Activated naive CD4-positive, alpha-beta T cell treated with anti-CD3 and anti-CD28 coated beads, Interleukin-2, amount 50 U/mL, for 72 hours (primary cell): ENCODE results near the gene DIPK2A. TPM values are rescaled to one million over a fixed set of nuclear protein-coding genes. Genes with fewer than 3 reads are reported as not detected.
A peak's percentile ranks its signal among the peaks of the same experiment; 100 is the strongest.

ENCODE experiments used
- ATAC-seq, 2 donors: fragments of 150-1000 bp; cut with Tn5 transposase; 2 replicates each; pipeline ENCODE4 v1.10.0; 2021; ENCODE audit warnings: mild to moderate bottlenecking in 2 of 2, moderate library complexity in 2 of 2
- DNase-seq, 2 donors: peaks; one replicate each; pipeline ENCODE4 v3.0.0; 2021 to 2022; ENCODE audit warnings: low spot score in 2 of 2
- H3K27ac Mint-ChIP-seq, 2 donors: one replicate each; pipeline ENCODE4 v1.8.0; 2022; ENCODE audit warnings: mild to moderate bottlenecking in 2 of 2, mixed read lengths in 2 of 2
- H3K36me3 Mint-ChIP-seq, 2 donors: one replicate each; pipeline ENCODE4 v1.8.0; 2022; ENCODE audit warnings: mixed read lengths in 2 of 2
- H3K9me3 Mint-ChIP-seq, 2 donors: one replicate each; pipeline ENCODE4 v1.8.0; 2022; ENCODE audit warnings: mixed read lengths in 2 of 2
- total RNA-seq, 2 donors: library from RNA; stranded (reverse); gene quantifications; one replicate each; pipeline ENCODE4 v1.2.3, GENCODE V29; 2022

DIPK2A gene
- total RNA-seq = 10 to 100 TPM in 1 of 2 donors, 1 to 10 TPM in 1; 7.8 to 19.8 TPM

- Mint-ChIP-seq H3K27ac (peak within 1 kb of the TSS; percentile 92 to 94), H3K36me3 (peaks cover 0 to 8% of the 10 kb centered on the region in 2 donors), H3K9me3 (no peaks in the 10 kb centered on the region)
- DNase-seq (peak; percentile 95), ATAC-seq (peak; percentile 69 to 74)
These were observed at the start of gene DIPK2A for GRCh38 chr3:143971359-143972154. TSS of gene DIPK2A (plus strand) at chr3:143971823. CDS start at chr3:143972333, 510 bp downstream.

GRCh38 chr3:143924522-143925285 lies 46.9 kb upstream of the DIPK2A start:
- no peak overlapping the region for H3K27ac Mint-ChIP-seq
- no peaks in the 10 kb centered on the region for H3K9me3 Mint-ChIP-seq
- DNase-seq (no peak), ATAC-seq (peak in 1 of 2 donors; percentile 66)
- H3K36me3 Mint-ChIP-seq = no peaks in the 10 kb centered on the region

GRCh38 chr3:143928056-143928455 lies 43.6 kb upstream of the DIPK2A start:
- no peak for ATAC-seq
- Mint-ChIP-seq H3K9me3 (no peaks in the 10 kb centered on the region), H3K36me3 (peaks cover 0 to 7% of the 10 kb centered on the region in 2 donors), H3K27ac (no peak overlapping the region)
- DNase-seq = no peak

GRCh38 chr3:143928541-143929255 lies 42.9 kb upstream of the DIPK2A start:
- DNase-seq (no peak), ATAC-seq (no peak)
- Mint-ChIP-seq H3K27ac (no peak overlapping the region), H3K36me3 (peaks cover 0 to 7% of the 10 kb centered on the region in 2 donors), H3K9me3 (no peaks in the 10 kb centered on the region)

- peaks cover 7 to 12% of the 10 kb centered on the region in 2 donors for H3K36me3 Mint-ChIP-seq
- ATAC-seq (no peak), DNase-seq (no peak)
- H3K27ac Mint-ChIP-seq = no peak overlapping the region
- H3K9me3 Mint-ChIP-seq = peaks cover 7 to 9% of the 10 kb centered on the region in 2 donors
These were observed 36.8 kb upstream of the DIPK2A start for GRCh38 chr3:143934791-143935190.

- ATAC-seq = no peak
- H3K27ac Mint-ChIP-seq = no peak overlapping the region
- peaks cover 7 to 9% of the 10 kb centered on the region in 2 donors for H3K9me3 Mint-ChIP-seq
- DNase-seq = no peak
- peaks cover 7 to 12% of the 10 kb centered on the region in 2 donors for H3K36me3 Mint-ChIP-seq
These were observed 35.9 kb upstream of the DIPK2A start for GRCh38 chr3:143935678-143936077.

- Mint-ChIP-seq H3K27ac (no peak overlapping the region), H3K9me3 (no peaks in the 10 kb centered on the region), H3K36me3 (no peaks in the 10 kb centered on the region)
- no peak for DNase-seq
- ATAC-seq = no peak
These were observed 20.8 kb upstream of the DIPK2A start for GRCh38 chr3:143950810-143951209.

GRCh38 chr3:143951351-143951971 lies 20.2 kb upstream of the DIPK2A start:
- H3K36me3 Mint-ChIP-seq = no peaks in the 10 kb centered on the region
- H3K9me3 Mint-ChIP-seq = no peaks in the 10 kb centered on the region
- no peak overlapping the region for H3K27ac Mint-ChIP-seq
- DNase-seq (peak in 1 of 2 donors; percentile 28), ATAC-seq (no peak)

GRCh38 chr3:143952569-143953072 lies 19.0 kb upstream of the DIPK2A start:
- Mint-ChIP-seq H3K9me3 (no peaks in the 10 kb centered on the region), H3K27ac (no peak overlapping the region), H3K36me3 (no peaks in the 10 kb centered on the region)
- DNase-seq (no peak), ATAC-seq (no peak)

- Mint-ChIP-seq H3K9me3 (peaks cover 8 to 12% of the 10 kb centered on the region in 2 donors), H3K27ac (no peak overlapping the region), H3K36me3 (peaks cover 0 to 11% of the 10 kb centered on the region in 2 donors)
- DNase-seq = no peak
- ATAC-seq = no peak
These were observed 16.5 kb upstream of the DIPK2A start for GRCh38 chr3:143955113-143955512.

GRCh38 chr3:143956838-143957237 lies 14.8 kb upstream of the DIPK2A start:
- Mint-ChIP-seq H3K9me3 (peaks cover 8 to 12% of the 10 kb centered on the region in 2 donors), H3K36me3 (peaks cover 0 to 11% of the 10 kb centered on the region in 2 donors), H3K27ac (no peak overlapping the region)
- no peak for DNase-seq
- ATAC-seq = no peak

- Mint-ChIP-seq H3K36me3 (peaks cover 0 to 11% of the 10 kb centered on the region in 2 donors), H3K27ac (no peak overlapping the region), H3K9me3 (peaks cover 8 to 12% of the 10 kb centered on the region in 2 donors)
- ATAC-seq (no peak), DNase-seq (no peak)
These were observed 14.2 kb upstream of the DIPK2A start for GRCh38 chr3:143957453-143957852.

- ATAC-seq (no peak), DNase-seq (no peak)
- H3K36me3 Mint-ChIP-seq = peaks cover 0 to 11% of the 10 kb centered on the region in 2 donors
- peaks cover 8 to 12% of the 10 kb centered on the region in 2 donors for H3K9me3 Mint-ChIP-seq
- no peak overlapping the region for H3K27ac Mint-ChIP-seq
These were observed 12.7 kb upstream of the DIPK2A start for GRCh38 chr3:143958966-143959365.

- Mint-ChIP-seq H3K36me3 (peaks cover 0 to 11% of the 10 kb centered on the region in 2 donors), H3K27ac (no peak overlapping the region), H3K9me3 (peaks cover 8 to 12% of the 10 kb centered on the region in 2 donors)
- ATAC-seq (no peak), DNase-seq (no peak)
These were observed 10.3 kb upstream of the DIPK2A start for GRCh38 chr3:143961342-143961741.

GRCh38 chr3:143963946-143964345 lies 7.7 kb upstream of the DIPK2A start:
- Mint-ChIP-seq H3K27ac (no peak overlapping the region), H3K36me3 (peaks cover 0 to 6% of the 10 kb centered on the region in 2 donors), H3K9me3 (peaks cover 3 to 8% of the 10 kb centered on the region in 2 donors)
- DNase-seq = no peak
- no peak for ATAC-seq

- DNase-seq (peak; percentile 61 to 75), ATAC-seq (peak; percentile 19 to 45)
- peak overlapping the region; percentile 92 to 94 for H3K27ac Mint-ChIP-seq
- H3K9me3 Mint-ChIP-seq = no peaks in the 10 kb centered on the region
- peaks cover 0 to 8% of the 10 kb centered on the region in 2 donors for H3K36me3 Mint-ChIP-seq
These were observed 757 bp upstream of the DIPK2A start for GRCh38 chr3:143970773-143971358.
